Astrocyte (in vitro differentiated cells and primary cell): Measurements from ENCODE around the gene KRT74.

Experiments
- CTCF ChIP-seq: IDR thresholded peaks from 2 replicates; pipeline ENCODE4 v1.5.1; 2011; ENCODE audit warnings: low read depth, mild to moderate bottlenecking, inconsistent platforms, low read length, moderate library complexity; ENCODE audit not compliant: insufficient read depth
- EZH2 ChIP-seq: IDR thresholded peaks from 2 replicates; pipeline ENCODE4 v1.6.1; 2012; ENCODE audit warnings: mild to moderate bottlenecking, low read length, inconsistent platforms; ENCODE audit not compliant: insufficient read depth

GRCh38 chr12:52517888-52518287, 55.8 kb downstream of the KRT74 start:
- no peak for TF ChIP-seq CTCF
- TF ChIP-seq EZH2 = no peak
